CD14-positive monocyte (primary cell): Measurements from ENCODE around the gene PTCHD4. TPM values are rescaled to one million over a fixed set of nuclear protein-coding genes. Genes with fewer than 3 reads are reported as not detected.

ENCODE experiments used
- DNase-seq, 3 donors: peaks; one replicate each; pipeline ENCODE4 v3.0.0-alpha.2; 2011 to 2022
- H2AFZ ChIP-seq: 2 replicates; pipeline ENCODE4 v1.6.0; 2012; ENCODE audit warnings: mild to moderate bottlenecking, low read depth, low read length, inconsistent platforms; ENCODE audit not compliant: insufficient read depth, poor library complexity, severe bottlenecking
- H3K27ac ChIP-seq, 2 donors: 1 replicate in 1 of 2; 2 replicates in 1 of 2; pipeline ENCODE4 v1.5.1; 2012 to 2013; ENCODE audit warnings: low read length in 2 of 2, control low read depth in 1 of 2, inconsistent platforms in 1 of 2, low read depth in 1 of 2, mild to moderate bottlenecking in 1 of 2
- H3K27me3 ChIP-seq, 2 donors: one replicate each; pipeline versions ENCODE4 v1.6.0 to v1.6.1; 2011 to 2013; ENCODE audit warnings: low read length in 2 of 2; ENCODE audit not compliant: control insufficient read depth in 2 of 2, insufficient read depth in 2 of 2
- H3K36me3 ChIP-seq, 2 donors: replicated peaks in 1 of 2; 1 replicate in 1 of 2; 2 replicates in 1 of 2; pipeline versions ENCODE4 v1.5.1 to v1.6.1; 2012 to 2013; ENCODE audit warnings: low read length in 2 of 2, control low read depth in 1 of 2, inconsistent platforms in 1 of 2, mild to moderate bottlenecking in 1 of 2; ENCODE audit not compliant: insufficient read depth in 2 of 2, control insufficient read depth in 1 of 2
- H3K4me1 ChIP-seq, 2 donors: 1 replicate in 1 of 2; 2 replicates in 1 of 2; pipeline versions ENCODE4 v1.5.1 to v1.6.1; 2012 to 2013; ENCODE audit warnings: low read length in 2 of 2, control low read depth in 1 of 2, inconsistent platforms in 1 of 2, mild to moderate bottlenecking in 1 of 2, moderate library complexity in 1 of 2; ENCODE audit not compliant: insufficient read depth in 2 of 2, control insufficient read depth in 1 of 2
- H3K4me2 ChIP-seq: replicated peaks from 2 replicates; pipeline ENCODE3; 2012; ENCODE audit warnings: low read length, moderate library complexity, mild to moderate bottlenecking; ENCODE audit not compliant: poor library complexity, severe bottlenecking; ENCODE audit errors: extremely low read depth
- H3K4me3 ChIP-seq, 3 experiments: fragments of 200-600 bp in 1 of 3; sonication (generic) in 1 of 3; replicated peaks in 1 of 3; 1 replicate in 2 of 3; 2 replicates in 1 of 3; pipeline ENCODE4 v1.5.1; 2011 to 2013; ENCODE audit warnings: low read length in 3 of 3, mild to moderate bottlenecking in 3 of 3, control low read depth in 2 of 3, low read depth in 2 of 3, inconsistent platforms in 1 of 3, moderate library complexity in 1 of 3
- H3K79me2 ChIP-seq: 2 replicates; pipeline ENCODE4 v1.6.0; 2012; ENCODE audit warnings: mild to moderate bottlenecking, control low read depth, inconsistent platforms, low read length, moderate library complexity; ENCODE audit not compliant: insufficient read depth
- H3K9ac ChIP-seq: 2 replicates; pipeline ENCODE4 v1.6.0; 2017; ENCODE audit warnings: low read length, mild to moderate bottlenecking; ENCODE audit not compliant: insufficient read depth, poor library complexity, severe bottlenecking
- H3K9me3 ChIP-seq, 2 donors: replicated peaks in 1 of 2; 1 replicate in 1 of 2; 2 replicates in 1 of 2; pipeline versions ENCODE4 v1.5.1 to v1.6.1; 2012 to 2013; ENCODE audit warnings: low read length in 2 of 2, control low read depth in 1 of 2; ENCODE audit not compliant: control insufficient read depth in 1 of 2, insufficient read depth in 1 of 2
- H4K20me1 ChIP-seq: 2 replicates; pipeline ENCODE4 v1.6.0; 2012; ENCODE audit warnings: mild to moderate bottlenecking, low read length, control low read depth, moderate library complexity; ENCODE audit not compliant: insufficient read depth
- H3K27ac Mint-ChIP-seq, 7 donors: one replicate each; pipeline ENCODE4 v1.8.0; 2020; ENCODE audit warnings: mild to moderate bottlenecking in 7 of 7, mixed read lengths in 7 of 7, moderate library complexity in 6 of 7, inconsistent platforms in 2 of 7
- H3K27me3 Mint-ChIP-seq, 3 donors: one replicate each; pipeline ENCODE4 v1.8.0; 2021 to 2022; ENCODE audit warnings: low read depth in 3 of 3, mild to moderate bottlenecking in 3 of 3, mixed read lengths in 3 of 3, moderate library complexity in 3 of 3, inconsistent platforms in 1 of 3
- H3K36me3 Mint-ChIP-seq, 2 donors: one replicate each; pipeline ENCODE4 v1.8.0; 2020; ENCODE audit warnings: mixed read lengths in 2 of 2, inconsistent platforms in 1 of 2, mild to moderate bottlenecking in 1 of 2
- H3K4me1 Mint-ChIP-seq: one replicate; pipeline ENCODE4 v1.8.0; 2020; ENCODE audit warnings: mild to moderate bottlenecking, mixed read lengths
- H3K4me3 Mint-ChIP-seq, 2 donors: one replicate each; pipeline ENCODE4 v1.8.0; 2020; ENCODE audit warnings: mild to moderate bottlenecking in 2 of 2, mixed read lengths in 2 of 2, moderate library complexity in 1 of 2
- H3K9me3 Mint-ChIP-seq, 7 donors: one replicate each; pipeline ENCODE4 v1.8.0; 2020 to 2022; ENCODE audit warnings: mixed read lengths in 7 of 7, mild to moderate bottlenecking in 6 of 7, moderate library complexity in 6 of 7, inconsistent platforms in 2 of 7
- WGBS: methylation state at CpG from one replicate; pipeline ENCODE4 v1.1.5; 2013; ENCODE audit warnings: missing lambda C conversion rate; ENCODE audit not compliant: insufficient coverage; 5-methylcytosine and 5-hydroxymethylcytosine counted together
- intact Hi-C, 2 donors: fragments of 100-400 bp; cut with micrococcal nuclease; formaldehyde crosslinking; loops; one replicate each; pipeline versions ENCODE4 v1.15.0 to v1.15.1; 2023
- polyA plus RNA-seq, 3 donors: library from polyadenylated mRNA; depleted of rRNA in 1 of 3; unstranded in 2 of 3; stranded (reverse) in 1 of 3; fragments of 300-500 nt in 2 of 3; fragments of >200 nt in 1 of 3; fragmentation: Illumina TruSeq in 2 of 3; gene quantifications; 1 replicate in 2 of 3; 2 replicates in 1 of 3; pipeline ENCODE4 v1.2.3, GENCODE V29; 2012 to 2021
- TF ChIP-seq, protein P1 (sequence below): fragments of 200-600 bp; IDR thresholded peaks from one replicate; pipeline ENCODE4 v1.8.0; 2022; ENCODE audit warnings: antibody characterized with exemption, mild to moderate bottlenecking

Gene PTCHD4
- polyA plus RNA-seq, 3 donors = not detected

DNA sequence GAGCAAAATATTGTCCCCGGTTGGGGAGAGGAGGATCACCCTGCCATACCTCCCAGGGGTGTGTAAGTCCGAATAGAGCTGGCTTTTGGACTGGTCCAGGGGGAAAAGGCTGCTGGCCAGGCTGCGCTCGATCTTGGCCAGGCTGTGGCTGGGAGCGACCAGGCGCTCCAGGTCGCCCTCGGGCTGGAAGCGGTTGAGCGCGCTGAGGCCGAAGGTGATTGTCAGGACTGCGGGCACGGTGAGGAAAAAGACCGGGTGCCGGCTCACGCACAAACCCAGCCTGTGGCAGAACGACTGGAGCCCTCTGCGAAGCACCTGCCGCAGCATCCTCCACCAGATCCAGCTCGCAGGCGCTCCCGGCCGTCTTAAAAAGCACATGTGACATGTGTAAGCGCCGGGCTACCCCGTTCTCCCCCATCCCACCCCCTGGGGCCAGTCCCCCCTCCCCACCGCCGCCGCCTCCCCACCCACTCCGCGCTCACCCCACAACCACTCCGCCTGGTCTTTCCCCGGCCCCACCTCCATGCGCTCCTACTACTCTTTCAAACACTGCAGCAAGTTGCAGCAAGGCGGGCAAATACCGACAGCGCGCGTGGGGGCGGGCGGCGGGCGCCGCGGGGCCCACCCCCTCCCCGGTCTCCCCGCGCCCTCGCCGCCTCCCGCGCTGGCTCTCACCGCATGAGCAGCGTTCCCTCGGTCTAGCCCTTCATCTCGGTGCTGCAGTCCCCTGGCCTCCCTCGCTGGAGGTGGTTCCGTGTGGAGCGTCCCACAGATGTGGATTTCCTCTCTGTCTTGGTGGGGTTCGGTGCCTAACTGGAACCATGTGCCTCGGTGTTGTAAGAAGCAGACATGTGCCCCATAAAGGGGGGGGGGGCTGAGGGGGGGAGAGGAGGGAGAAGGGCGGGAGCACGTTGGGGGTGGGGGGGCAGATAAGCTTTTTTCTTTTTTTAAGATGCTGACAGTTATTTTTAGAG is 42.4 kb downstream of the PTCHD4 start:
- 9% methylated on average over 50 of the region's 64 CpGs for WGBS
- TF ChIP-seq, protein P1, sequence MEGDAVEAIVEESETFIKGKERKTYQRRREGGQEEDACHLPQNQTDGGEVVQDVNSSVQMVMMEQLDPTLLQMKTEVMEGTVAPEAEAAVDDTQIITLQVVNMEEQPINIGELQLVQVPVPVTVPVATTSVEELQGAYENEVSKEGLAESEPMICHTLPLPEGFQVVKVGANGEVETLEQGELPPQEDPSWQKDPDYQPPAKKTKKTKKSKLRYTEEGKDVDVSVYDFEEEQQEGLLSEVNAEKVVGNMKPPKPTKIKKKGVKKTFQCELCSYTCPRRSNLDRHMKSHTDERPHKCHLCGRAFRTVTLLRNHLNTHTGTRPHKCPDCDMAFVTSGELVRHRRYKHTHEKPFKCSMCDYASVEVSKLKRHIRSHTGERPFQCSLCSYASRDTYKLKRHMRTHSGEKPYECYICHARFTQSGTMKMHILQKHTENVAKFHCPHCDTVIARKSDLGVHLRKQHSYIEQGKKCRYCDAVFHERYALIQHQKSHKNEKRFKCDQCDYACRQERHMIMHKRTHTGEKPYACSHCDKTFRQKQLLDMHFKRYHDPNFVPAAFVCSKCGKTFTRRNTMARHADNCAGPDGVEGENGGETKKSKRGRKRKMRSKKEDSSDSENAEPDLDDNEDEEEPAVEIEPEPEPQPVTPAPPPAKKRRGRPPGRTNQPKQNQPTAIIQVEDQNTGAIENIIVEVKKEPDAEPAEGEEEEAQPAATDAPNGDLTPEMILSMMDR = no peak

DNA sequence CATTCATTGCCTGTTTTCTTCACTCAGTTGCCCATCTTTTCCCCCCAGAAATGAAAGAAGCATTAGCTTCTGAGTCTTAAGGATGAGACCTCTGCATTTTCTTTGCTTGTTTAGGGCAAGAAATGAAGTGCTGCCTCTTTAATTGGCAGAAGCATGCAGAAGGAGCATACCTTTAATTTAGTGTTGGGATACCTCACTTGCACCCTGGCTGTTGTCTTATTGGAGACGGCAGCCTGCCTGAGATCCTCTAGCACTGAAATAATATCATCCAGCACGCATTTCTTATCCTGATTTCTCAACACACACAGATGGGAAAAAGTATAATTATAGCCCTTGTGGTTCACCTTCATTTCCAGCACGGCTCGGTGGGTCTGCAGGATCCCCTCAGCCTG is 43.1 kb downstream of the PTCHD4 start:
- WGBS = 10% methylated on average over 2 of the region's 4 CpGs

More for the DNA sequence above, 42.4 kb downstream of the PTCHD4 start:
- Mint-ChIP-seq H3K27ac (no peak overlapping the region), H3K4me3 (peak overlapping the region in 1 of 2 donors; percentile 91), H3K36me3 (no peaks in the 10 kb centered on the region), H3K27me3 (peaks cover 32 to 56% (median 36%) of the 10 kb centered on the region in 3 donors), H3K4me1 (peaks cover 4% of the 10 kb centered on the region), H3K9me3 (peaks cover 0 to 5% (median 3%) of the 10 kb centered on the region in 7 donors)
- H3K4me1 ChIP-seq = peaks cover 0 to 4% of the 10 kb centered on the region in 2 donors
- no peak overlapping the region for H3K4me3 ChIP-seq
- H4K20me1 ChIP-seq = no peaks in the 10 kb centered on the region
- H3K36me3 ChIP-seq = no peaks in the 10 kb centered on the region
- intact Hi-C loops = no loop called here
- H3K27ac ChIP-seq = no peak overlapping the region
- no peaks in the 10 kb centered on the region for H3K9me3 ChIP-seq
- H3K27me3 ChIP-seq = peaks cover 37 to 44% of the 10 kb centered on the region in 2 donors
- peak overlapping the region; percentile 37 for H3K4me2 ChIP-seq
- H3K9ac ChIP-seq = no peak overlapping the region
- DNase-seq = no peak
- H3K79me2 ChIP-seq = no peaks in the 10 kb centered on the region
- no peak overlapping the region for H2AFZ ChIP-seq

More for the DNA sequence above, 43.1 kb downstream of the PTCHD4 start:
- peak overlapping the region in 1 of 2 donors; percentile 14 for H3K4me3 Mint-ChIP-seq
- Histone ChIP-seq H2AFZ (no peak overlapping the region), H3K79me2 (no peaks in the 10 kb centered on the region), H3K4me3 (no peak overlapping the region), H3K9ac (no peak overlapping the region), H4K20me1 (no peaks in the 10 kb centered on the region), H3K9me3 (no peaks in the 10 kb centered on the region), H3K27me3 (peaks cover 37 to 44% of the 10 kb centered on the region in 2 donors), H3K36me3 (no peaks in the 10 kb centered on the region), H3K4me1 (peaks cover 0 to 4% of the 10 kb centered on the region in 2 donors), H3K27ac (no peak overlapping the region), H3K4me2 (no peak overlapping the region)
- H3K4me1 Mint-ChIP-seq = peaks cover 4% of the 10 kb centered on the region
- intact Hi-C loops = no loop called here
- H3K36me3 Mint-ChIP-seq = no peaks in the 10 kb centered on the region
- peaks cover 32 to 56% (median 36%) of the 10 kb centered on the region in 3 donors for H3K27me3 Mint-ChIP-seq
- TF ChIP-seq, protein P1 = no peak
- no peak for DNase-seq
- peaks cover 0 to 5% (median 3%) of the 10 kb centered on the region in 7 donors for H3K9me3 Mint-ChIP-seq
- H3K27ac Mint-ChIP-seq = no peak overlapping the region
